Measurements from ENCODE around the gene BTNL2.
"Not testable (repeated sequence)": the region's sequence is repeated elsewhere in the genome, so short reads cannot be mapped to it uniquely, and the experiment has no call there.

The BTNL2 gene

DNA sequence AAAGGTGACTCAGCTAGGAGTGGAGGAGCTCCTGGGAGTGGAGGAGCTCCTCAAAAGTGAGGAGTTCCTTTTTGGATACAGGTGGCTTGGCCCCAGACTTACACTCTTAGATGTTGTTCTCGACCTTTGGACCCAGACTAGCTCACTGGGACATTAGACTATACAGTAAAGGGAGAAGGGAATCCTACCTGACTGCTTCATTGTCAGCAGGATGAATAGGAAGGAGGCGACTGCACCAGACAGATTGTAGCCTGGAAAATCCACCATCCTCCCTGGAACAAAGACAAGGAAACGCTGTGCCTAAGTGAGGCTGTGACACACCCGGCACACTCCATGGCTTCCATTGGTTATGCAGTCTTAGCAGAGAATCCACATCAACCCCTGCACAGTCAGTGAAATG is at the start of gene BTNL2:
BTNL2 (minus strand) TSS at position 325 of the 400 bp plus-strand sequence; CDS start at position 267, 58 bp downstream.
- DNase-seq: no peak

DNA sequence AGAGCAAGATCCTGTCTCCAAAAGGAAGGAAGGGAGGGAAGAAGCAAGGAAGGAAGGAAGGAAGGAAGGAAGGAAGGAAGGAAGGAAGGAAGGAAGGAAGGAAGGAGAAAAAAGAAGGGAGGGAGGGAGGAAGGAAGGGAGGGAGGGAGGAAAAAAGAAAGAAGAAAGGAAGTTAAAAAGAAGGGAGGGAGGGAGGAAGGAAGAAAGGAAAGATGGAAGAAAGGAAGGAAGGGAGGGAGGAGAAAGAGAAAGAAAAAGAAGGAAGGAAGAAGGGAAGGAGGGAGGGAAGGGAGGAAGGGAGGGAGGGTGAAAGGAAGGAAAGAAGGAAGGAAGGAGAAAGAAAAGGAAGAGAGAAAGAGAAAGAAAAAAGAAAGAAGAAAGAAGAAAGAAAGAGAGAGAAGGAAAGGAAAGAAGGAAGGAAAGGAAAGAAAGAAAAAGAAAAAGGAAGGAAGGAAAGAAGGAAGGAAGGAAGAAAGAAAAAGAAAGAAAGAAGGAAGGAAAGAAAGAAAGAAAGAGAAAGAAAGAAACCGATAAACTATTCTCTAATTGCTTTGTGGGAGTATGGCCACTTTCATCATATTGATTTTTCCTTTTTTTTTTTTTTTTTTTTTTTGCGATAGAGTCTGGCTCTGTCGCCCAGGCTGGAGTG is 42.2 kb upstream of the BTNL2 start:
- DNase-seq: no peak

DNA sequence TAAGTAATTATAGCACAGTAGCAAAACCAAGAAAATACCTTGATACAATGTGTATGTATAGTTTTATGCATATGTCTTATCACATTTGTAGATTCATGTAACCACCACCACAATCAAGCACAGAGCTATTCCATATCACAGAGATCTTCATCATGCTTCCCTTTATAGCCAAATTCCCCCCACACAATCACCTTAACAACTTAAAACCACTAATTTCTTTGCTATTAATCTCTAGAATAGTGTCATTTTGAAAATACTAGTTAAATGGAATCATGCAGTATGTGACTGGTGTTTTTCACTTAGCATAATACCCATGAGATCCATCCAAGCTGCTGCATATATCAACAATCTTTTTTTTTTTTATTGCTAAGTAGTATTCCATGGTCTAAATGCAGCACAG is 41.0 kb upstream of the BTNL2 start:
- DNase-seq: no peak

DNA sequence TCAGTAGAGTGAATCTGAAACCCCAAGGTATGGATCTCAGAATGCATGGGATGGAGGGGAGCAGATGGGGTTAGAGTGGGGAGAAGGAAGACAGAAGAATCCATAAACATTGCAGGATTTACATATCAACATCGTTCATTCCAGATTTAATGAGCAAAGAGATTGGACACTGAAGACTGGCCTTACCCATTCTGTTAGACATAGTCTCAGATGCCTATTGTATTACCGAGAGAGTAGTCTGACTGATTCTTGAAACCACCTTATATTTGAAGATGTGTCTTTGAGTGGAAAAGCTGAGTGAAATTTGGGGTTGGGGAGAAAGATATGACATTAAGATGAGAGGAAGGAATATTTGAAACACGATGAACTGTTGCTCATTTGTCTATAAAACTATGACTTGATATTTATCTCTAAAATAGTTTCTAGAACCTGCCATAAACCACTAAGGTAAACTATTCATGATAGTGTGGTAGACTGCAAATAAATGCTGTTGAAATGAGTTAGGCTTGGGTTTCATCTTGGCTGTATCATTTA is 38.4 kb upstream of the BTNL2 start:
- no peak for DNase-seq

DNA sequence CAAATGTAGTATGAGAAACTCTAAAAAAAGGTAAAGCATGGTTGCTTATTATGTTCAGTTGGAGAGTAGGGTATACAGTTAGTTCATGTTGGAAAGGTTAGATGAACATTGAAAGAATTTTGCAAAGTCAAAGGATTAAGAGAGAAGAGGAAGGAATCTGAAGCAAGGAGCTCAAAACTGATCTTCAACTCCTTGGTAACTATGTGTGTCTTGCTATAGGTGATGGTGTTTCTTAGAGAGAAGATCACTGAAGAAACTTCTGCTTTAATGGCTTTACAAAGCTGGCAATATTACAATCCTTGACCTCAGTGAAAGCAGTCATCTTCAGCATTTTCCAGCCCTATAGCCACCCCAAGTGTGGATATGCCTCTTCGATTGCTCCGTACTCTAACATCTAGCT is 37.5 kb upstream of the BTNL2 start:
- no peak for DNase-seq

DNA sequence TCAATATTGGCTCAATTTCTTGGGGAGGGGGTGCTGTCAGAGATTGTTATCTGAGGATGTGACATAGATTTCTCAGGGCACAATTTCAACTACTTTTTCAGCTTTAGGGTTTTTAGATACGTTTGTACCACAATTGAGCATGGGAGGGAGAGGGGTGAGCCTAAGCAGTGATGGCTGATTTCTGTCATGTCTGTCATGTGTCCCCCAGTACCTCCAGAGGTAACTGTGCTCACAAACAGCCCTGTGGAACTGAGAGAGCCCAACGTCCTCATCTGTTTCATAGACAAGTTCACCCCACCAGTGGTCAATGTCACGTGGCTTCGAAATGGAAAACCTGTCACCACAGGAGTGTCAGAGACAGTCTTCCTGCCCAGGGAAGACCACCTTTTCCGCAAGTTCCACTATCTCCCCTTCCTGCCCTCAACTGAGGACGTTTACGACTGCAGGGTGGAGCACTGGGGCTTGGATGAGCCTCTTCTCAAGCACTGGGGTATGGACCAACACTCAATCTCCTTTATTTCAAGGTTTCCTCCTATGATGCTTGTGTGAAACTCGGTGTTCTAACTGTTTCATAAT is 36.1 kb upstream of the BTNL2 start:
- no peak for DNase-seq

- DNase-seq: no peak
These were observed 35.3 kb upstream of the BTNL2 start for GRCh38 chr6:32442243-32442667.

- DNase-seq: peak in 1 of 2 experiments; percentile 53
These were observed 32.7 kb upstream of the BTNL2 start, which contains the start of gene HLA-DRA for GRCh38 chr6:32439602-32440214. HLA-DRA (plus strand) TSS chr6:32439887; CDS start chr6:32439951, 64 bp downstream.

GRCh38 chr6:32439139-32439538 is 32.2 kb upstream of the BTNL2 start:
- DNase-seq: no peak

GRCh38 chr6:32436995-32437836 is 30.2 kb upstream of the BTNL2 start:
- DNase-seq: peak in 1 of 2 experiments; percentile 29

GRCh38 chr6:32436186-32436585 is 29.2 kb upstream of the BTNL2 start:
- DNase-seq: no peak

DNA sequence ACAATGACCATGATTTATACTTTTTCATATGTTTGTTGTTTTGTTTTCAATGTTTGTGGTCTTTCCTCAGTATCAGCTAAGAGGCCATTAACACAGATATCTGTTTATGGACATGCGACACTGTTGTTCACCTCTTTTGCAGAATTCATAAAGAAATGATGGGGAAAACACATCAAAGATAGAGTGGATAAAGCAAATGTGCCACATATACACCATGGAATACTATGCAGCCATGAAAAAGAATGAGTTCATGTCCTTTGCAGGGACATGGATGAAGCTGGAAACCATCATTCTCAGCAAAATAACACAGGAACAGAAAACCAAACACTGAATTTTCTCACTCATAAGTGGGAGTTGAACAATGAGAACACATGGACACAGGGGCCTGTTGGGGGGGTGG is 27.0 kb upstream of the BTNL2 start:
- not testable (repeated sequence) for DNase-seq

GRCh38 chr6:32432050-32432450 is 25.1 kb upstream of the BTNL2 start:
- peak in 1 of 2 experiments; percentile 40 for DNase-seq

DNA sequence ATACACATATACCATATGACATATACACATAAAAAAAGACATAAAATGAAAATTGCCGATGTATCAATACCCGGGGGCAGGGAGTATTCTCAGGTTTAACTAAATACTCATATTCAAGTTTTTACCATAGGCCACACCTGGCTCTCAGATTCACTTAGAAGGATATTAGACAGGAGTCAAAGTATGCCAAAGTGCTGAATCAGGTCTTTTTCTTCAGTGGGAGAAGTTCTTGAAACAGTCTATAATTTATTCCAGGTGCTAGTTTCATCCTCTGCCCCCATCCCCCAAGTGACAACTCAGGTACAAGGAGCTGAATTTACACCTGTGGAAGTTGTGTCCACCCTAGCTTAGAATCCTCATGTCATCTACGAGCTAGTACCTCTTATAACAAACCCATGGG is 24.2 kb upstream of the BTNL2 start:
- DNase-seq: no peak

GRCh38 chr6:32430179-32430578 is 23.2 kb upstream of the BTNL2 start:
- no peak for DNase-seq

DNA sequence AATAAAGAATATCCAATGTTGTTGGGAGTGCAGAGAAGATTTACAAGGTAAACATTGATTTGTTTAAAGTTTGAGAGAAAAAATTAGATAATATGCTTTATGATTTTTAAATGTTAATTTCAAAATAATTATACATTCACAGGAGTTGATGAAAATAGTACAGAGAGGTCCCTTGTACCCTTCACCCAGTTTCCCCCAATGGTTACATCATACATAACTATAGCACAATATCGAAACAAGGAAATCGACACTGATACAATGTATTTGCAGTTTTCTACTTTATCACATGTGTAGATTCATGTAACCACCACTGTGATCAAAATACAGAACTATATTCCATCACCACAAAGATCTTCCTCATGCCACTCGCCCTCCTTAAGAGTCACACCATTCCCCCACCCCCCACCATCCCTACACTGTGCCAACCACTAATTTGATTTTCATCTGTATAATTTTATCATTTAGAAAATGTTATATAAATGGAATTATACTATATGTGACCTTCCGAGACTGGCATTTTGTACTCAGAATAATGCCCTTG is 21.0 kb upstream of the BTNL2 start:
- DNase-seq: no peak

DNA sequence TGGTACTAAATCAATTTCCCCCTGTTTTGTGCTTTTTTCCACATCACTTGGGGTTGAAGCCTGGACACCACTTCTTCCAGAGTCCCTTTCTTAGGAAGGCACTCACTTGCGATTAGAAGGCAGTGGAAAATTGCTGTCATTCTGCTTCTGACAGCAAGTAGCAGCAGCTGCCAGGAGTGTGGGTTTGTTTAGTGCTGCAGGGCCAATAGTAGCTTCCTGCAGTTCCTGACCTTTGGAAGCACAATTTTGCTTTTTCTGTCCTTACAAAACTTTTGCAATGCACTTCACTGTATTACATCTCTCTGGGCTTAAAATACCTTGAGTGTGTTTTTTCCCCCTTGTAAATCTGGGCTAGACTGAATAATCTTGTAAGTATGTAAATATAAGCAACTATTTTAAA is 20.2 kb upstream of the BTNL2 start:
- no peak for DNase-seq

- no peak for DNase-seq
These were observed 19.4 kb upstream of the BTNL2 start for GRCh38 chr6:32426338-32426737.

DNA sequence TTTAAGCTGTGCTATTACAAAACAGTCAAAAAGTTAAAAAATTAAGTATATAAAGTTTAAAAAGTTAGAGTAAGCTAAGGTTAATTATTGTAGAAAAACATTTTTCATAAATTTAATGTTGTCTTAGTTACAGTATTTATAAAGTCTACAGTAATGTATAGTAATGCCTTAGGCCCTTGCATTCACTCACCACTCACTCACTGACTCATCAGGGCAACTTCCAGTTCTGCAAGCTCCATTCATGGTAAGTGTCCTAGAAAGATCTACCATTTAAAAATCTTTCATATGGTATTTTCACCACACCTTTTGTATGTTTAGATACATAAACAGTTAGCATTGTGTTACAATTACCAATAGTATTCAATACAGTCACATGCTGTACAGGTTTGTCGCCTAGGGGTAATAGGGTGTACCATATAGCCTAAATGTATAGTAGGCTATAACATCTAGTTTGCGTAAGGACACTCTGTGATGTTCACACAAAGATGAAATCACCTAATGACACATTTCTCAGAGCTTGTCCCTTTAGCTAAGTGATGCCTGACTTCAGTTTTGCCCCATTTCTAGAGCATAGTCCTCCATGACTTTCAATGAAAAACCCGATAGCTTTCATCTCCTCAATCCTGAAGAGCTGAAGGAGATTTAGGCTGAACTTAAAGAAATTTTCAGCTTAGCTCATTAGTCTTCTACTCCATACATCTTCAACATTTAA is 17.8 kb upstream of the BTNL2 start:
- no peak for DNase-seq

DNA sequence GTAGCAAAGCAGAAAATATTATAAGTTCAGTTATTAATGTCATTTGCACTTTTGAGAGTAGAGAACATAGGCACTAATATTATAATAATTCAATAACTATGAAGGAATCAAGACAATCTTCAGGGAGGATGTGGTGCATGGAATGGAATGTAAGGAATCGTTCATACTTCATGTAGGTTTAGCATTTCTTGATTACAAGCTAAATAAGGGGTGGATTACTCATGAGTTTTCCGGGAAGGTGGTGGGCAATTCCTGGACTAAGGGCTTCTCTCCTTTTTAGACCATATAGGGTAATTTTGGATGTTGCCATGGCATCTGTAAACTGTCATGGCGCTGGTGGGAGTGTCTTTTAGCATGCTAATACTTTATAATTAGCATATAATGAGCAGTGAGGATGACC is 9.1 kb upstream of the BTNL2 start:
- DNase-seq: no peak

DNA sequence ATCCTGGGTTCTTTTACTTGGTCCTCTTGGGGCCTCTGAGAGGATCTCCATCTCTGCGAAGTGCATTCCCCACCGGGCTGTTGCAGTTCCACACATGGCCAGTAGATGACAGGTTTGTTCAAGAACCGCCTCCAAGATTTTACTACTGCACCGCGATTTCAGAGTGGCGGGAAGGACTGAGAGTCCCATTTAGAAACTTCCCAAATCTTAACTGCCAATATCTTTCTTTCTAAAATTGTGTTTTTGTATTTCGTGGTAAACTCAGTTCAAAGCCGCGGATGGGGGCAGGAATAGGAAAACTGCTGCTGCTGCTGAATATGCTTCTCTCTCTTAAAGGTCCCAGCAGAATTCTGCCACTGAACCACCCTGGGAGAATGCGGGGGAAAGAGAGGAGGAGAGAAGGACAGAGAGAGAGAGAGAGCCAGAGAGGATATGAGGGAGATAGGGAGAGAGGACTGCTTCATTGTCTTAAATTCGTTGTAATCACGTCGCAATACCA is 8.6 kb upstream of the BTNL2 start:
- peak; percentile 14 to 65 for DNase-seq
